ENCODE measurements around the gene GABRR1. TPM values are rescaled to one million over a fixed set of nuclear protein-coding genes. Genes with fewer than 3 reads are reported as not detected.

Gene GABRR1
- total and polyA plus RNA-seq, 2 experiments from 2014 or later: 0.27 to 0.60 TPM

- Histone ChIP-seq H3K36me3 (replicated peaks; ENCODE audit: insufficient read depth, low read depth) (no peaks in the 10 kb centered on the region), H3K9me3 (ENCODE audit: low read depth) (no peaks in the 10 kb centered on the region), H3K4me3 (no peak overlapping the region), H2AFZ (no peak overlapping the region), H3K79me2 (peaks cover 17% of the 10 kb centered on the region), H3K4me2 (peak overlapping the region; percentile 96), H3K4me1 (ENCODE audit: insufficient read depth) (peaks cover 7% of the 10 kb centered on the region), H3K27ac (no peak overlapping the region), H3K27me3 (no peaks in the 10 kb centered on the region), H4K20me1 (ENCODE audit: insufficient read depth, poor library complexity, severe bottlenecking) (no peaks in the 10 kb centered on the region), H3K9me2 (replicated peaks; ENCODE audit: insufficient read depth) (no peaks in the 10 kb centered on the region)
- no peak for DNase-seq (ENCODE audit: low spot score)
- 84% methylated on average over 15 of the region's 17 CpGs for WGBS (ENCODE audit: low lambda C conversion rate, missing lambda C conversion rate)
- TF ChIP-seq EZH2phosphoT487 (IDR thresholded peaks at IDR 0.05; ENCODE audit: low read depth, severe bottlenecking, unreplicated experiment): no peak
- TF ChIP-seq EZH2 (IDR thresholded peaks at IDR 0.05; ENCODE audit: borderline replicate concordance): no peak
- no peak for TF ChIP-seq CTCF (IDR thresholded peaks at IDR 0.05; ENCODE audit: poor library complexity)
These were observed 69.0 kb downstream of the GABRR1 start for GRCh38 chr6:89148016-89148750.

- H3K4me1 ChIP-seq (ENCODE audit: insufficient read depth): peaks cover 7% of the 10 kb centered on the region
- H3K27ac ChIP-seq: peak overlapping the region; percentile 49
- no peaks in the 10 kb centered on the region for H3K36me3 ChIP-seq (replicated peaks; ENCODE audit: insufficient read depth, low read depth)
- peak overlapping the region; percentile 75 for H3K4me3 ChIP-seq
- no peaks in the 10 kb centered on the region for H3K9me2 ChIP-seq (replicated peaks; ENCODE audit: insufficient read depth)
- peak; percentile 31 for DNase-seq (ENCODE audit: low spot score)
- no peaks in the 10 kb centered on the region for H4K20me1 ChIP-seq (ENCODE audit: insufficient read depth, poor library complexity, severe bottlenecking)
- peak overlapping the region; percentile 96 for H3K4me2 ChIP-seq
- H3K9me3 ChIP-seq (ENCODE audit: low read depth): no peaks in the 10 kb centered on the region
- H3K27me3 ChIP-seq: no peaks in the 10 kb centered on the region
- peak overlapping the region; percentile 88 for H2AFZ ChIP-seq
- H3K79me2 ChIP-seq: peaks cover 17% of the 10 kb centered on the region
- 27% methylated on average over 25 of the region's 26 CpGs for WGBS (ENCODE audit: low lambda C conversion rate, missing lambda C conversion rate)
- no peak for TF ChIP-seq EZH2phosphoT487 (IDR thresholded peaks at IDR 0.05; ENCODE audit: low read depth, severe bottlenecking, unreplicated experiment)
- TF ChIP-seq EZH2 (IDR thresholded peaks at IDR 0.05; ENCODE audit: borderline replicate concordance): no peak
- TF ChIP-seq CTCF (IDR thresholded peaks at IDR 0.05; ENCODE audit: poor library complexity): no peak
These were observed 70.1 kb downstream of the GABRR1 start for GRCh38 chr6:89146718-89147700.

GRCh38 chr6:89145956-89146717 lies 71.0 kb downstream of the GABRR1 start, which contains the start of gene PM20D2:
TSS of gene PM20D2 (plus strand) at chr6:89146055. CDS start at chr6:89146145, 90 bp downstream.
- peak within 1 kb of the TSS; percentile 75 for H3K4me3 ChIP-seq
- DNase-seq (ENCODE audit: low spot score): peak; percentile 83
- H3K9me2 ChIP-seq (replicated peaks; ENCODE audit: insufficient read depth): no peaks in the 10 kb centered on the region
- H3K9me3 ChIP-seq (ENCODE audit: low read depth): no peaks in the 10 kb centered on the region
- H3K4me2 ChIP-seq: peak within 1 kb of the TSS; percentile 96
- H3K4me1 ChIP-seq (ENCODE audit: insufficient read depth): peaks cover 7% of the 10 kb centered on the region
- H3K27ac ChIP-seq: peak within 1 kb of the TSS; percentile 49
- no peak for TF ChIP-seq EZH2phosphoT487 (IDR thresholded peaks at IDR 0.05; ENCODE audit: low read depth, severe bottlenecking, unreplicated experiment)
- peak; percentile 2 for TF ChIP-seq CTCF (IDR thresholded peaks at IDR 0.05; ENCODE audit: poor library complexity)
- no peaks in the 10 kb centered on the region for H3K27me3 ChIP-seq
- peaks cover 17% of the 10 kb centered on the region for H3K79me2 ChIP-seq
- WGBS (ENCODE audit: low lambda C conversion rate, missing lambda C conversion rate): 1% methylated on average over 84 of the region's 102 CpGs
- no peaks in the 10 kb centered on the region for H3K36me3 ChIP-seq (replicated peaks; ENCODE audit: insufficient read depth, low read depth)
- peak within 1 kb of the TSS; percentile 88 for H2AFZ ChIP-seq
- no peaks in the 10 kb centered on the region for H4K20me1 ChIP-seq (ENCODE audit: insufficient read depth, poor library complexity, severe bottlenecking)

All from hepatocyte (in vitro differentiated cells).